HL-60/S4 (cell line): ENCODE results near the gene HSD17B7.
"Not testable (repeated sequence)": the region's sequence is repeated elsewhere in the genome, so short reads cannot be mapped to it uniquely, and the experiment has no call there.

ENCODE experiments used
- in situ Hi-C: fragments of 300-500 bp; cut with MboI; formaldehyde crosslinking; loops from 2 replicates; pipeline ENCODE4 v1.14.3; 2022; ENCODE audit warnings: low sequenced_read_pairs

HSD17B7 gene

DNA sequence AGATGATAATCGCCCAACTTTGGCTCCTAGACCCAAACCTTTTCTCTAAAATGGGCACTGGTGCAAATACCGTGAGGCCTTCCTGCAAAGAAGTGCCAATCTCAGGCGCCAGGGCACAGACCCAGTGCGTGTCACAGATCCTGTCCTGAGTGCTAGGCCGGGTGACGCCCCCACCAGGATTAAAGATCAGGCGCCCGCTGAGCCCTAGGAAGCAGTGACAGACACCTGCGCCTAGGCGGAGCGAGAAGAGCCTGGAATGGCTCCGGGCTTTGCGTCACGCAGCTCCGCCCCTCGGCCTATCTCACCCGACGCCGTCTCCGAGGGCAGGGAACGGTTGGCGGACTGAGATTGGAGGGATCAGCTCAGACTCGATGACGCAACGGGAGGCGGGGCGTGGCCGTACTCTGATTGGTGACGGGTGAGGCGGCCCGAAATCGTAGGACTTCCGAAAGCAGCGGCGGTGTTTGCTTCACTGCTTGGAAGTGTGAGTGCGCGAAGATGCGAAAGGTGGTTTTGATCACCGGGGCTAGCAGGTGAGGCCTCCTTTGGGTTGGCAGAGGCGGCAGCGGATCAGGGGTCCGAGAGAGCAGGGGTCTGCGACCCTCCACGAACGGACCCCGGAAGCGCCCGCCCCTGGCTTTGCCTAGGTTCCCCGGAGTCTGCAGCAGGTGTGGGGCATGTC is at the start of gene HSD17B7:
Gene HSD17B7 (plus strand): TSS at position 400 of the 682 bp plus-strand sequence. CDS start 99 bp downstream, at position 499.
- in situ Hi-C loops = not testable (repeated sequence)

- in situ Hi-C loops = no loop called here
These were observed 49.7 kb upstream of the HSD17B7 start for GRCh38 chr1:162740755-162741154.

GRCh38 chr1:162741574-162741973 is 48.9 kb upstream of the HSD17B7 start:
- in situ Hi-C loops = no loop called here

GRCh38 chr1:162746264-162746942 is 44.1 kb upstream of the HSD17B7 start:
- in situ Hi-C loops = not testable (repeated sequence)

DNA sequence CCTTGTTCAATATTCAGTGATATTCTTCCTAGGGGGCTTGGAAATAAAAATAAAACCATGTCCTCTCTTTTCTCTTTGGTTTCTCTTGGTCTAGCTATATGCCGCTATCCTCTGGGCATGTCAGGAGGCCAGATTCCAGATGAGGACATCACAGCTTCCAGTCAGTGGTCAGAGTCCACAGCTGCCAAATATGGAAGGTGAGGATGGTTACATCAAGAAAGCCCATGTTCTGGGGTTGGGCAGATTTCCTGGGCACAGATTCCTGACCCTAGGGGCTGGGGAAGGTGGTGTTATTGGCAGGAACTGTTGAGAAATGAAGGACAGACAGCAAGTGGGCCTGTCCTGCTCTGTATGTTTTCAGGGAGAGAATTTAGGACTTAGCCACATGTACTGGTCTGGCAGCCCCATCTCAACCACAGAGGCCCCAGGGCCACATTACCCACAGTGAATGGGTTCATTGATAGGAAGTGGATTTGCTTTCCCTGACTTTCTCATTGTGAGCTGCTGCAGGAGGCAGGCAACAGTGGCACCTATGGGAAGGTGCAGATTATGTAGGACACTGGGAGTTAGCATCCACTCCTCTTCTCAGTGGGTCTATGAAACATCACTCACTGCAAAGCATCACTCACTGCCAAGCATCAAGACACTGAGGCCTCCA is 37.4 kb upstream of the HSD17B7 start:
- in situ Hi-C loops = no loop called here

GRCh38 chr1:162753998-162754585 is 36.4 kb upstream of the HSD17B7 start:
- in situ Hi-C loops = no loop called here

DNA sequence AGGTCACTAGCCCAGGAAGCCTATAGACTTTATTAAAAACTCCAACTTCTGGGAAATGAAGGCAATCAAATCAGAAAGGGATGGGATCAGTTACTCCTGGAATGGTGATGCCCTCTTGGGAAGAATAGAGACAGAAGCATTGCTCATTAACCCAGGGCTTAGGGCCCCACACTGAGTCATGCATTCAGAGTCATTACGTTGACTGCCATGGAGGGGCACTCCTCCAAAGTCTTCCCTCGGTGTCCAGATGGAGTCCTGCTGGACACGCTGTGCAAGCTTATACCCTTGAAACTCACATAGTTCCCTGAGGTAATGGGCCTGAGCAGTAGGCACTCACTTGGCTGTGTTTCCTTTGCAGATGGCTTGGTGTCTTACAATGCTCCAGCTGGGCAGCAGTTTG is 35.2 kb upstream of the HSD17B7 start:
- in situ Hi-C loops = no loop called here

DNA sequence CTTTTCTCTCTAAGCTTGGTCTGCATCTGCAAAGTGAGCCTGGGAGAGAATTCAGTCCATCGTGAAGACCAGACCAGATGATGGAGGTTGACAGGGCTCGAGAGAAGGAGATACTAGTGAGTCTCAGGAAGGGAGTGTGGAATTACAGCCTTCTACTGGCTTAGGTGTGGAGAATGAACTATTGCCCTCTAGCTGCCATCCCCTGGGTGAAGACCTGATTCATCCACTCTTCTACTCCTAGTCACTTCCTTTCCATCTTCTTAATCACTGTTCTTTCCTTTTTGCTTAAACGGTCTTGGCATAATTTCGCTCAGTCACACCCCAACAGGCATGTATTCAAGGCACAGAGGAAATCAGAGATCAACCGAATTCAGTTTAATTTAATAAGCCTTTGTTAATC is 34.0 kb upstream of the HSD17B7 start:
- in situ Hi-C loops = no loop called here

DNA sequence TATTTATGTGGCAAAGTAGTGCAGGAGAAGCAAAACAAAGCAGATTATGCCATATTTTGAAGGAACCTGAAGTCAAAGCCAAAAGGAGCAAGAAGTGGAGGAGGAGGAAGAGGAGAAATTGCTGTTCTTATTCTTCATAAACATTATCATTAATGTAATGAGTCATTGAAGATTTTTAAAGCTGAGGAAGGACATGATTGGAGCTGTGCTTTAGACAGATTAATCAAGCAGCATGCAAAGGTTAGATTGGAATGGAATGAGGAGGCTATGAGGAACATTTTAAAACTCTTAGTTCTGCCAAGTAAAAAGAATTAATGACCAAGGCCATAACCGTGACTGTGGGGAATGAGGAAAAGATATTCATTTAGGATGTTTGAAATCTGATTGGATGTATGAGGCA is 33.0 kb upstream of the HSD17B7 start:
- in situ Hi-C loops = no loop called here

DNA sequence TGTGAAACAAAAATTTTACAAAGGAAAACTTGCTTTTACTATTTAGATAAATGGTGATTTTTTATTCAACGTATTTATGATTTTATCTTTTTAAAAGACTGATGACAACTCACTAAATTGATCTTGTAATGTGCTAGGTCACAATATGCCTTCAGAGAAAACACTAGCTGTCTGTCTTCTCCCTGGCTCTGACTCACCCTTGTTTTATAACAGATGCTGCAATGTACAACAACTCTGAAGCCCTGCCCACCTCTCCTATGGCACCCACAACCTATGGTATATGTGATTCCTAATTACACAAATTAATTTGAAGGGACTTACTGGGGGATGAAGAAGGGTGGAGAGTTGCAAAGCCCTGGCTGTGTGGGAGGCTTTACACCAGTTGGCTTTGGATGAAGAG is 24.7 kb upstream of the HSD17B7 start:
- in situ Hi-C loops = no loop called here

GRCh38 chr1:162772571-162773154 is 17.8 kb upstream of the HSD17B7 start:
- in situ Hi-C loops = no loop called here

DNA sequence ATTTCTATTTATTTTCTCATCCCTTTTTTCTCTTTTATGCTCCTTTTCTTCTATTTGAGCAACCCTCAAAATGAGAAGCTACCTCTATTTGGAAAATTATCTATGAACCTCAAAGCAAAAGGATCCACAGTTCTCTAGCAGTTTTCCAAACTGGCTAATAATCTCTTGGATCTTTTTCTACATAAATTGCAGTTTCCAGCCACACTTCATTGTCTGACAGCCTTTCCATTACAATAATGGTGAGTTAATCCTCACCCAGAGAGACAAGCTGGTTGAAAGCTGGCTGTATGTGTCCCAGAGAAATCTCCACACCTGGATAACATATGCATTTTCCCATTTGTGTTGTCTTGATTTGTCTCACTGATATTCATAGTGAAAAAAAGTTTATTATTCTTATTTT is 16.5 kb upstream of the HSD17B7 start:
- in situ Hi-C loops = no loop called here

DNA sequence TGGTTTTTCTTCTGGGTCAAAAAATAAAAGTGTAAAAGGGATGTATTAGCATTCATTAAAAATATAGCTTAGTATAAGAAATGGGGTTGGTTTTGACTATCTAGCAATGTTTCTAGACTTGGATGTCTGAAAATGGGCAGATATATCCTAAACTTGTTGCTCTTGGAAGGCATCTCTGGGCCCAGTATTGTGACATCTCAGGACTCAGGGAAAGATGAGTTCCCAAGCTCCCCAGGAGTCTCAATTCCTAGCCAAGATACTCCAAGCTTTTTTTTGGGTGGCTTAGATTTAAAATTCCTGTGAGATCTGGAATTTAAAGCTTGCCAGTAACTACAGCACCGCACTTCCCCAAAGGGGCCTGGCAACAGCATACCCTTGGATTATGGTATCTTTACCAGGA is 11.5 kb upstream of the HSD17B7 start:
- in situ Hi-C loops = no loop called here

GRCh38 chr1:162782671-162783070 is 7.8 kb upstream of the HSD17B7 start:
- in situ Hi-C loops = no loop called here

GRCh38 chr1:162784926-162785325 is 5.6 kb upstream of the HSD17B7 start:
- in situ Hi-C loops = not testable (repeated sequence)

GRCh38 chr1:162788783-162789182 is 1.7 kb upstream of the HSD17B7 start:
- in situ Hi-C loops = not testable (repeated sequence)

GRCh38 chr1:162790985-162791357 is 469 bp downstream of the HSD17B7 start:
- in situ Hi-C loops = not testable (repeated sequence)

DNA sequence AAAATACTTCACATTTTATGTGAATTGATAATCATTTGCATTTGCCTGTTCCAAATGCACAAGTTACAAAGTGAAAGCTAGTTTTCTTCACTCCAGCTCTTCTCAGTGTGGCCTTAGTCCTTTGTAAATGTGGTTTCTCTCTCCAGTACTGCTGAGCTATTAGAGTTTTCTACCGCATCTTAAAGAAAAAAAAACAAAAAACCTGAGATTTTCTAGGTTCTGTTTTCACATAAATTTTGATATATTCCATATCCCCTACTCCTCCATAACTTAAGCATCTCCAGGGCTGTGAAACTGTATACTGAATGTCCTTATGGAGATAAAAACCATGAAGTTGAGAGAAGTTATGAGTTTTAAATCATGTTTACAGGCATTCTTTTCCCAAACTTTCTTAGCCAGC is 3.8 kb downstream of the HSD17B7 start:
- in situ Hi-C loops = not testable (repeated sequence)

- in situ Hi-C loops = not testable (repeated sequence)
These were observed 6.2 kb downstream of the HSD17B7 start for GRCh38 chr1:162796617-162797279.

GRCh38 chr1:162799995-162800830 is 9.7 kb downstream of the HSD17B7 start:
- in situ Hi-C loops = not testable (repeated sequence)
